ENCODE data around the gene SERBP1. TPM values are rescaled to one million over a fixed set of nuclear protein-coding genes. Genes with fewer than 3 reads are reported as not detected.

SERBP1 gene
- total RNA-seq (100 to 1,000 TPM; 125 to 157 (median 154) TPM), total RNA-seq (215 to 1,676 (median 307) reads per million in 29 experiments)
- total RNA-seq (2013) = 145 TPM

DNA sequence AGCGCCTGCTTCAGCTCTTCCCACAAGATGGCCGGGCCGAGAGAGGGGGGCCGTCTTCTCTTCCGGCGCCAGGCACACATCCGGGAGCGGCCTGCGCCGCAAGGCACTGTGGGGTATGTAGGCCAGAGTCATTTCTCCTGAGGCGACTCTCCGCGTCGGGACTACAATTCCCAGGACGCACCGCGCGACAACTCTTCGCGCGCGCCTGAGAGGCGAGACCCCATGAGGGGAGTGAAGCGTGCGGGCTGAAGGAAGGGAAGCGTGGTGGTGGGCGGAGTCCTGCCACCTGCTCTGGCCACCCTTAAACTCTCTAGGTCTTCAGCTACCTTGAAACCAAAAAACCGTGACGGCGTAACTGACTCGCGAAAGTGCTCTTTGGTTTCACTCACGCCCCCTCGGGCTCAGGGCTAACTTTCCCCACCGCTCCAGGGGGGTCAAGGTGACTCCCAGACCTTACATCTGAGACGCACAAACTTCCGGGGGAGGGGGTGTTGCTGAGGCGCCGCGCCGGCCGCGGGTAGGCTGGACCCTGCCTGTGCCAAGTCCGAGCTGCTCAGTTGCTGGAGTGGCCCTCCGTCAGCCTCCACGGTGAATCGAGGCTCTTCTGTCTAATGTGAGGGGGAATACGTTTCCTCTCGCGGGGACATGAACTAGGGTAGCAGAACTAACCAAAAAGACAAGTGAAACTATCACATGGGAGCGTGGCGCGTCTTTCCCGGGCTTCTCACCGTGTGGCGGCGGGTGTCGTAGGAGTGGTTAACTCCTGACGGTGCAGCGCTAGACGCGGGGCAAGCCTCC, at the start of gene SERBP1:
Gene SERBP1 (minus strand): TSS at position 45 of the 798 bp plus-strand sequence. CDS start 102 bp downstream, outside the sequence.
- DNase-seq (peak; percentile 88 to 98 (median 95)), ATAC-seq (replicated peaks in 1 of 4) (peak; percentile 86 to 93 (median 91))
- Mint-ChIP-seq H3K27me3 (no peaks in the 10 kb centered on the region), H3K27ac (peak within 1 kb of the TSS; percentile 96 to 99), H3K4me3 (peak within 1 kb of the TSS; percentile 91 to 100 (median 98)), H3K36me3 (peaks cover 23% of the 10 kb centered on the region), H3K4me1 (peaks cover 47 to 71% (median 54%) of the 10 kb centered on the region in 3 donors), H3K9me3 (no peaks in the 10 kb centered on the region)
- Histone ChIP-seq H3K27ac (ENCODE audit: low read length) (peak within 1 kb of the TSS; percentile 96), H3K4me3 (ENCODE audit: control insufficient read depth in 1 of 2, extremely low read depth in 1 of 2, low read length in 1 of 2) (peak within 1 kb of the TSS; percentile 96), H3K27me3 (replicated peaks in 1 of 2; ENCODE audit: control insufficient read depth in 2 of 2, extremely low read depth in 1 of 2, insufficient read depth in 2 of 2, low read length in 1 of 2) (no peaks in the 10 kb centered on the region), H3K4me1 (ENCODE audit: control insufficient read depth in 1 of 2, extremely low read depth in 1 of 2, insufficient read depth in 2 of 2, low read length in 2 of 2) (peaks cover 11 to 35% of the 10 kb centered on the region in 2 experiments), H3K36me3 (ENCODE audit: control insufficient read depth in 2 of 2, extremely low read depth in 1 of 2, insufficient read depth in 1 of 2, low read length in 1 of 2) (peaks cover 0 to 7% of the 10 kb centered on the region in 2 donors), H3K9me3 (no peaks in the 10 kb centered on the region)
- WGBS (ENCODE audit: insufficient coverage) = under 1% methylated on average over 24 of the region's 62 CpGs
- POLR2A ChIA-PET = interaction anchor here (0.7 to 1.2 kb wide), 3 partner anchors 10 to 98 kb away, joined by 3 read pairs; no protein-coding TSS in a partner anchor
- CTCF ChIA-PET = interaction anchor here in 1 of 2 donors (0.5 to 1.3 kb wide), 5 partner anchors 15 to 506 kb away, joined by 3 to 4 read pairs (median 3); partner anchors contain the start of genes DNAI4 and MIER1

- DNase-seq (no peak), ATAC-seq (replicated peaks in 1 of 4) (no peak)
- WGBS (ENCODE audit: insufficient coverage) = 100% methylated on average over 1 of the region's 10 CpGs
- ChIA-PET POLR2A (no interaction called here), CTCF (interaction anchor here in 1 of 2 donors (0.6 to 1.2 kb wide), 4 partner anchors 10 to 964 kb away, joined by 3 to 5 read pairs (median 4); no protein-coding TSS in a partner anchor)
- Histone ChIP-seq H3K27me3 (replicated peaks in 1 of 2; ENCODE audit: control insufficient read depth in 2 of 2, extremely low read depth in 1 of 2, insufficient read depth in 2 of 2, low read length in 1 of 2) (peaks cover 0 to 4% of the 10 kb centered on the region in 2 experiments), H3K36me3 (ENCODE audit: control insufficient read depth in 2 of 2, extremely low read depth in 1 of 2, insufficient read depth in 1 of 2, low read length in 1 of 2) (no peaks in the 10 kb centered on the region), H3K9me3 (no peaks in the 10 kb centered on the region), H3K4me1 (ENCODE audit: control insufficient read depth in 1 of 2, extremely low read depth in 1 of 2, insufficient read depth in 2 of 2, low read length in 2 of 2) (no peaks in the 10 kb centered on the region), H3K27ac (ENCODE audit: low read length) (no peak overlapping the region), H3K4me3 (ENCODE audit: control insufficient read depth in 1 of 2, extremely low read depth in 1 of 2, low read length in 1 of 2) (no peak overlapping the region)
- H3K27ac Mint-ChIP-seq = no peak overlapping the region
- peaks cover 0 to 2% of the 10 kb centered on the region in 2 donors for H3K27me3 Mint-ChIP-seq
- no peak overlapping the region for H3K4me3 Mint-ChIP-seq
- H3K9me3 Mint-ChIP-seq = no peaks in the 10 kb centered on the region
- no peaks in the 10 kb centered on the region for H3K4me1 Mint-ChIP-seq
- H3K36me3 Mint-ChIP-seq = no peaks in the 10 kb centered on the region
Measured at GRCh38 chr1:67479146-67479891, 49.1 kb upstream of the SERBP1 start.

GRCh38 chr1:67476906-67477305, 46.7 kb upstream of the SERBP1 start:
- H3K9me3 ChIP-seq = no peaks in the 10 kb centered on the region
- ChIA-PET POLR2A (interaction anchor here in 1 of 2 donors (0.7 kb wide), 1 partner anchor 209 kb away, joined by 3 read pairs; no protein-coding TSS in a partner anchor), CTCF (no interaction called here)
- no peak overlapping the region for H3K27ac ChIP-seq (ENCODE audit: low read length)
- Mint-ChIP-seq H3K27me3 (peaks cover 0 to 2% of the 10 kb centered on the region in 2 donors), H3K4me1 (no peaks in the 10 kb centered on the region), H3K4me3 (no peak overlapping the region), H3K27ac (no peak overlapping the region), H3K36me3 (no peaks in the 10 kb centered on the region), H3K9me3 (no peaks in the 10 kb centered on the region)
- no peak for ATAC-seq (replicated peaks in 1 of 4)
- H3K27me3 ChIP-seq (replicated peaks in 1 of 2; ENCODE audit: control insufficient read depth in 2 of 2, extremely low read depth in 1 of 2, insufficient read depth in 2 of 2, low read length in 1 of 2) = peaks cover 0 to 7% of the 10 kb centered on the region in 2 experiments
- 81% methylated on average over 2 of the region's 5 CpGs for WGBS (ENCODE audit: insufficient coverage)
- no peak overlapping the region for H3K4me3 ChIP-seq (ENCODE audit: control insufficient read depth in 1 of 2, extremely low read depth in 1 of 2, low read length in 1 of 2)
- DNase-seq = no peak
- no peaks in the 10 kb centered on the region for H3K4me1 ChIP-seq (ENCODE audit: control insufficient read depth in 1 of 2, extremely low read depth in 1 of 2, insufficient read depth in 2 of 2, low read length in 2 of 2)
- H3K36me3 ChIP-seq (ENCODE audit: control insufficient read depth in 2 of 2, extremely low read depth in 1 of 2, insufficient read depth in 1 of 2, low read length in 1 of 2) = no peaks in the 10 kb centered on the region

DNA sequence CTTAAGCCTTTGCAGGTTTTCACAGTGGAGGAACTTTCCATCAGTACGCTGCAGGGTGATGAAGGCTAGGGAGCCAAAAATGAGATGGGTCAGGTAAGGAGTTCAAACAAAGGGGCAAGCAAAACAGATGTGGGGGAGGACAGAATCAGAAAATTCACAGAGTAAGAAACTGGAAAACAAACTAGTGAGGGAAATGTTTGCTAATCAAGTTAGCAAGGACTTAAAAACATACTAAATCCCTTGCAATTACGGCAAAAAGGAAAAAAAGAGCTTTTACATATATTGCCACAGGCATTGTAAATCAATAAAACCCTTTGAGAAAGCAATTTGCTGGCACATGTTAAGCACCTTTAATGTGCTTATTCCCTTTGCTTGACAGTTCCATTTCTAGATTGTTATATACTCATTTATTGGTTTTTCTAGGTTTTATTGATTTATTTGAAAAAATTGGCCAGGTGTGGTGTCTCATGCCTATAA, 45.8 kb upstream of the SERBP1 start:
- ChIA-PET CTCF (no interaction called here), POLR2A (no interaction called here)
- Histone ChIP-seq H3K36me3 (ENCODE audit: control insufficient read depth in 2 of 2, extremely low read depth in 1 of 2, insufficient read depth in 1 of 2, low read length in 1 of 2) (no peaks in the 10 kb centered on the region), H3K4me1 (ENCODE audit: control insufficient read depth in 1 of 2, extremely low read depth in 1 of 2, insufficient read depth in 2 of 2, low read length in 2 of 2) (no peaks in the 10 kb centered on the region), H3K9me3 (no peaks in the 10 kb centered on the region), H3K27ac (ENCODE audit: low read length) (no peak overlapping the region), H3K4me3 (ENCODE audit: control insufficient read depth in 1 of 2, extremely low read depth in 1 of 2, low read length in 1 of 2) (no peak overlapping the region), H3K27me3 (replicated peaks in 1 of 2; ENCODE audit: control insufficient read depth in 2 of 2, extremely low read depth in 1 of 2, insufficient read depth in 2 of 2, low read length in 1 of 2) (peaks cover 0 to 7% of the 10 kb centered on the region in 2 experiments)
- no peak for DNase-seq
- H3K4me3 Mint-ChIP-seq = no peak overlapping the region
- H3K27ac Mint-ChIP-seq = no peak overlapping the region
- H3K4me1 Mint-ChIP-seq = no peaks in the 10 kb centered on the region
- WGBS (ENCODE audit: insufficient coverage) = 93% methylated on average over 2 of the region's 2 CpGs
- no peak for ATAC-seq (replicated peaks in 1 of 4)
- H3K36me3 Mint-ChIP-seq = no peaks in the 10 kb centered on the region
- no peaks in the 10 kb centered on the region for H3K9me3 Mint-ChIP-seq
- peaks cover 0 to 2% of the 10 kb centered on the region in 2 donors for H3K27me3 Mint-ChIP-seq

- Histone ChIP-seq H3K9me3 (no peaks in the 10 kb centered on the region), H3K4me1 (ENCODE audit: control insufficient read depth in 1 of 2, extremely low read depth in 1 of 2, insufficient read depth in 2 of 2, low read length in 2 of 2) (no peaks in the 10 kb centered on the region), H3K36me3 (ENCODE audit: control insufficient read depth in 2 of 2, extremely low read depth in 1 of 2, insufficient read depth in 1 of 2, low read length in 1 of 2) (no peaks in the 10 kb centered on the region), H3K4me3 (ENCODE audit: control insufficient read depth in 1 of 2, extremely low read depth in 1 of 2, low read length in 1 of 2) (no peak overlapping the region), H3K27ac (ENCODE audit: low read length) (no peak overlapping the region), H3K27me3 (replicated peaks in 1 of 2; ENCODE audit: control insufficient read depth in 2 of 2, extremely low read depth in 1 of 2, insufficient read depth in 2 of 2, low read length in 1 of 2) (peaks cover 0 to 7% of the 10 kb centered on the region in 2 experiments)
- CTCF ChIA-PET = interaction anchor here in 1 of 2 donors (0.5 kb wide), 1 partner anchor 282 kb away, joined by 3 read pairs; no protein-coding TSS in a partner anchor
- Mint-ChIP-seq H3K36me3 (no peaks in the 10 kb centered on the region), H3K4me1 (no peaks in the 10 kb centered on the region), H3K4me3 (no peak overlapping the region), H3K9me3 (no peaks in the 10 kb centered on the region), H3K27me3 (no peaks in the 10 kb centered on the region), H3K27ac (no peak overlapping the region)
- WGBS (ENCODE audit: insufficient coverage) = 90% methylated on average over 2 of the region's 2 CpGs
- DNase-seq = no peak
- POLR2A ChIA-PET = no interaction called here
- no peak for ATAC-seq (replicated peaks in 1 of 4)
Measured at GRCh38 chr1:67472056-67472455, 41.9 kb upstream of the SERBP1 start.

GRCh38 chr1:67469431-67469830, 39.2 kb upstream of the SERBP1 start:
- ATAC-seq (replicated peaks in 1 of 4) (no peak), DNase-seq (no peak)
- Histone ChIP-seq H3K36me3 (ENCODE audit: control insufficient read depth in 2 of 2, extremely low read depth in 1 of 2, insufficient read depth in 1 of 2, low read length in 1 of 2) (no peaks in the 10 kb centered on the region), H3K4me1 (ENCODE audit: control insufficient read depth in 1 of 2, extremely low read depth in 1 of 2, insufficient read depth in 2 of 2, low read length in 2 of 2) (no peaks in the 10 kb centered on the region), H3K27me3 (replicated peaks in 1 of 2; ENCODE audit: control insufficient read depth in 2 of 2, extremely low read depth in 1 of 2, insufficient read depth in 2 of 2, low read length in 1 of 2) (peaks cover 0 to 7% of the 10 kb centered on the region in 2 experiments), H3K27ac (ENCODE audit: low read length) (no peak overlapping the region), H3K9me3 (no peaks in the 10 kb centered on the region), H3K4me3 (ENCODE audit: control insufficient read depth in 1 of 2, extremely low read depth in 1 of 2, low read length in 1 of 2) (no peak overlapping the region)
- Mint-ChIP-seq H3K9me3 (no peaks in the 10 kb centered on the region), H3K27ac (no peak overlapping the region), H3K36me3 (no peaks in the 10 kb centered on the region), H3K4me3 (no peak overlapping the region), H3K27me3 (peaks cover 0 to 3% of the 10 kb centered on the region in 2 donors), H3K4me1 (no peaks in the 10 kb centered on the region)
- 70% methylated on average over 2 of the region's 3 CpGs for WGBS (ENCODE audit: insufficient coverage)
- CTCF ChIA-PET = interaction anchor here in 1 of 2 donors (0.6 kb wide), 1 partner anchor 10 kb away, joined by 3 read pairs; no protein-coding TSS in a partner anchor
- POLR2A ChIA-PET = no interaction called here
